SU-DHL-6 (cell line): ENCODE data around the gene GNAI2.

Experiments
- H2AFZ ChIP-seq: fragments of 200-600 bp; sonication (generic); 2 replicates; pipeline ENCODE4 v1.6.1; 2014; ENCODE audit warnings: low read depth, mild to moderate bottlenecking, moderate library complexity, mixed read lengths, antibody characterized with exemption, low read length; ENCODE audit not compliant: severe bottlenecking
- H3F3A ChIP-seq: fragments of 200-600 bp; shearing (Covaris generic); 2 replicates; pipeline ENCODE4 v1.6.0; 2016; ENCODE audit warnings: antibody characterized with exemption, mild to moderate bottlenecking; ENCODE audit not compliant: insufficient read depth
- H3K27ac ChIP-seq: fragments of 200-600 bp; sonication (generic); 2 replicates; pipeline ENCODE4 v1.5.1; 2016; ENCODE audit warnings: low read depth, mild to moderate bottlenecking, low read length, moderate library complexity, mixed read lengths
- H3K27me3 ChIP-seq: fragments of 200-600 bp; sonication (generic), shearing (Covaris generic); 2 replicates; pipeline ENCODE4 v1.6.0; 2014; ENCODE audit warnings: mild to moderate bottlenecking, low read length
- H3K36me3 ChIP-seq: fragments of 200-600 bp; sonication (generic); 2 replicates; pipeline ENCODE4 v1.6.1; 2014; ENCODE audit warnings: mild to moderate bottlenecking, low read length, mixed read lengths
- H3K4me2 ChIP-seq: fragments of 300-600, 200-600 bp; shearing (Covaris generic), sonication (generic); 2 replicates; pipeline ENCODE4 v1.6.0; 2014; ENCODE audit warnings: low read length, low read depth, mild to moderate bottlenecking; ENCODE audit not compliant: poor library complexity, severe bottlenecking
- H3K4me3 ChIP-seq: fragments of 200-600 bp; sonication (generic); 2 replicates; pipeline ENCODE4 v1.5.1; 2014; ENCODE audit warnings: antibody characterized with exemption, low read length, mild to moderate bottlenecking, mixed read lengths; ENCODE audit not compliant: insufficient read depth, poor library complexity, severe bottlenecking
- H3K79me2 ChIP-seq: fragments of 200-600 bp; sonication (generic); 2 replicates; pipeline ENCODE4 v1.6.1; 2014; ENCODE audit warnings: mild to moderate bottlenecking, low read length, moderate library complexity; ENCODE audit not compliant: insufficient read depth
- H3K9ac ChIP-seq: fragments of 200-600 bp; sonication (generic); 2 replicates; pipeline ENCODE4 v1.7.0; 2014; ENCODE audit warnings: mild to moderate bottlenecking, low read length
- H3K9me2 ChIP-seq: fragments of 200-600 bp; sonication (generic); replicated peaks from 2 replicates; pipeline ENCODE4 v1.6.1; 2014; ENCODE audit warnings: low read length; ENCODE audit not compliant: insufficient read depth
- H3K9me3 ChIP-seq: fragments of 200-600 bp; sonication (generic); 2 replicates; pipeline ENCODE4 v1.6.1; 2014; ENCODE audit warnings: low read length, mixed read lengths; ENCODE audit not compliant: insufficient read depth
- H4K20me1 ChIP-seq: fragments of 200-600 bp; sonication (generic); 2 replicates; pipeline ENCODE4 v1.6.1; 2014; ENCODE audit warnings: low read depth, mild to moderate bottlenecking, antibody characterized with exemption, low read length, moderate library complexity, mixed read lengths
- CTCF ChIP-seq: fragments of 200-600 bp; sonication (generic); IDR thresholded peaks from one replicate; pipeline ENCODE4 v1.5.1; 2017; ENCODE audit warnings: antibody characterized with exemption, mild to moderate bottlenecking, low read length, moderate library complexity; ENCODE audit not compliant: insufficient read depth, poor library complexity, severe bottlenecking
- EZH2phosphoT487 ChIP-seq: fragments of 200-600 bp; sonication (generic), shearing (Covaris generic); conservative IDR thresholded peaks from 2 replicates; pipeline ENCODE4 v1.6.1; 2018; ENCODE audit warnings: mild to moderate bottlenecking, antibody characterized with exemption, low read length, moderate library complexity, mixed read lengths

The GNAI2 gene

GRCh38 chr3:50230104-50230793 is 5.8 kb upstream of the GNAI2 start:
- H3K36me3 ChIP-seq = no peaks in the 10 kb centered on the region
- peak overlapping the region; percentile 16 for H3K9ac ChIP-seq
- TF ChIP-seq CTCF (no peak), EZH2phosphoT487 (no peak)
- no peaks in the 10 kb centered on the region for H4K20me1 ChIP-seq
- no peaks in the 10 kb centered on the region for H3F3A ChIP-seq
- no peak overlapping the region for H3K4me3 ChIP-seq
- H3K79me2 ChIP-seq = no peaks in the 10 kb centered on the region
- no peak overlapping the region for H2AFZ ChIP-seq
- no peaks in the 10 kb centered on the region for H3K9me3 ChIP-seq
- no peaks in the 10 kb centered on the region for H3K27me3 ChIP-seq
- no peak overlapping the region for H3K27ac ChIP-seq
- no peaks in the 10 kb centered on the region for H3K9me2 ChIP-seq
- peak overlapping the region; percentile 9 for H3K4me2 ChIP-seq

- H2AFZ ChIP-seq = no peak overlapping the region
- H3K9me3 ChIP-seq = no peaks in the 10 kb centered on the region
- peak overlapping the region; percentile 16; the same call in 1 of the 2 replicates for H3K9ac ChIP-seq
- H3F3A ChIP-seq = no peaks in the 10 kb centered on the region
- H3K36me3 ChIP-seq = no peaks in the 10 kb centered on the region
- no peak overlapping the region for H3K4me2 ChIP-seq
- H3K4me3 ChIP-seq = no peak overlapping the region
- H3K9me2 ChIP-seq = no peaks in the 10 kb centered on the region
- H3K27ac ChIP-seq = no peak overlapping the region
- no peaks in the 10 kb centered on the region for H3K27me3 ChIP-seq
- TF ChIP-seq CTCF (no peak), EZH2phosphoT487 (no peak)
- no peaks in the 10 kb centered on the region for H4K20me1 ChIP-seq
- no peaks in the 10 kb centered on the region for H3K79me2 ChIP-seq
Measured at GRCh38 chr3:50230794-50231125, 5.2 kb upstream of the GNAI2 start.

GRCh38 chr3:50231581-50231980 is 4.4 kb upstream of the GNAI2 start:
- no peaks in the 10 kb centered on the region for H3K9me2 ChIP-seq
- H3K9me3 ChIP-seq = no peaks in the 10 kb centered on the region
- H3K36me3 ChIP-seq = no peaks in the 10 kb centered on the region
- peaks cover 5% of the 10 kb centered on the region for H3K79me2 ChIP-seq
- H3K9ac ChIP-seq = no peak overlapping the region
- TF ChIP-seq EZH2phosphoT487 (no peak), CTCF (no peak)
- H2AFZ ChIP-seq = no peak overlapping the region
- no peak overlapping the region for H3K27ac ChIP-seq
- no peak overlapping the region for H3K4me2 ChIP-seq
- no peaks in the 10 kb centered on the region for H3F3A ChIP-seq
- no peak overlapping the region for H3K4me3 ChIP-seq
- H4K20me1 ChIP-seq = no peaks in the 10 kb centered on the region
- H3K27me3 ChIP-seq = no peaks in the 10 kb centered on the region
